Non-pigmented ciliary epithelial cell (primary cell): ENCODE measurements around the gene SLC22A31.
"Not testable (repeated sequence)": the region's sequence is repeated elsewhere in the genome, so short reads cannot be mapped to it uniquely, and the experiment has no call there.

Source experiments
- DNase-seq: peaks from one replicate; pipeline ENCODE4 v3.0.0-alpha.2; 2010; ENCODE audit warnings: low read depth

Gene SLC22A31

GRCh38 chr16:89178453-89179147 lies 21.7 kb downstream of the SLC22A31 start:
- DNase-seq: no peak

GRCh38 chr16:89177501-89177900 lies 22.8 kb downstream of the SLC22A31 start:
- no peak for DNase-seq

DNA sequence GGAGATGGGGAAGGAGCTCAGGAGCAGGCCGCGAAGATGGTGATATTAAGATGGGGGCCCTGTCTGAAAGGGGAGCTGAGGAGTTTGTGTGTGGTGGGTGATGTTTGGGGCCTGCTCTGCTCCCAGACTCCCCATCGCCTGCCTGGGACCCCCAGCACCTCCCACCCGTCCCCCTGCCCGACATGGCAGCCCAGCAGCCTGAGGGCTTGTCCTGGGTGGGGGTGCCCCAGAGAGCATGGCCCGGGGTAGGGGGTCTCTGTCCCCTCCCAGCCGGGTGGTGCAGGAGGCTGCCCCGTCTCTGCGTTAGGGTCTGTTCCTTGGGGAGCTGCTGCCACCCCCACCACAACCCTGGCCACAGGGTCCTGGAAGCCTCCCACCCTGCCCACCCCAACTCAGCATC lies 23.6 kb downstream of the SLC22A31 start:
- no peak for DNase-seq

GRCh38 chr16:89176147-89176690 lies 24.1 kb downstream of the SLC22A31 start:
- no peak for DNase-seq

DNA sequence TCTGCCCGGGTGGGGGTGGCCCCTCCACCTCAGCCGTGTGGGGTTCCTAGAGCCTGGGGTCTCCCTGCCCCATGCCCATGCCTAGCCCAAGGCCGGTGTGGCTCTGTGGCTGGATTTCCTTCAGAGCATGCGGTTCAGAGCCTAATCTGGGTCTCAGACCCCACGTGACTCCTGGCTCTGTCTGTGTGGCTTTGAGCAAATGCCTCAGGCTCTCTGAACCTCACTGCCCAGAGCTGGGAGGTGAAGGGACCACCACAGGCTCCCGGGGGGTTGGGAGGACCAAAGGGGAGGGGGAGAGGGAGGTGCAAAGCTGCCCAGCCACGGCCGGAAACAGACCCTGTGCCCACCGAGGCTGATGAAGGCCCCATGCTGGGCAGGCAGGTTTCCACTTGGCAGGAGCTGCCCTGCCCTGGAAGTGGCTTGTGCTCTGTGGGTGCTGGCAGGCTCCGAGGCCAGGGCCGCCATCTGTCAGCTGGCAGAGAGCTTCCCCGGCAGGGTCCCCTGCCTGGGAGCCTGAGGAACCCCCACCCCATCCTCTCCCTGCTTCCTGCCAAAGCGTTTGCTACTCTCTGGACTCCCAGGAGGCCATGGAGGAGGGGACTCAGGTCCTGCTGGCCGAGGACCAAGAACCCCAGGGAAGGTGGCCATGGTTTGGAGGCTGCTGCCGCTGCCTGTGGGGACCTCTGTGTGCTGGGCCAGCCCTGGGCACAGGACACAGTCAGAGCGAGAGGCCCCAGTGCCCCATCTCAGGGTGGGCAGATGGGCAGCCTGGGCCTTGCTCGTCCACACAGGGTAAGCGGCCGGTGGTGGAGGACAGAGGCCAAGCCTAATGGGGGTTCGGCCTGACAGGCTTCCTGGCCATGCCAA lies 24.8 kb downstream of the SLC22A31 start:
- no peak for DNase-seq

- DNase-seq: no peak
Measured at GRCh38 chr16:89174877-89175276, 25.5 kb downstream of the SLC22A31 start.

GRCh38 chr16:89174055-89174827 lies 26.1 kb downstream of the SLC22A31 start:
- no peak for DNase-seq

- no peak for DNase-seq
Measured at GRCh38 chr16:89173174-89173921, 27.0 kb downstream of the SLC22A31 start.

DNA sequence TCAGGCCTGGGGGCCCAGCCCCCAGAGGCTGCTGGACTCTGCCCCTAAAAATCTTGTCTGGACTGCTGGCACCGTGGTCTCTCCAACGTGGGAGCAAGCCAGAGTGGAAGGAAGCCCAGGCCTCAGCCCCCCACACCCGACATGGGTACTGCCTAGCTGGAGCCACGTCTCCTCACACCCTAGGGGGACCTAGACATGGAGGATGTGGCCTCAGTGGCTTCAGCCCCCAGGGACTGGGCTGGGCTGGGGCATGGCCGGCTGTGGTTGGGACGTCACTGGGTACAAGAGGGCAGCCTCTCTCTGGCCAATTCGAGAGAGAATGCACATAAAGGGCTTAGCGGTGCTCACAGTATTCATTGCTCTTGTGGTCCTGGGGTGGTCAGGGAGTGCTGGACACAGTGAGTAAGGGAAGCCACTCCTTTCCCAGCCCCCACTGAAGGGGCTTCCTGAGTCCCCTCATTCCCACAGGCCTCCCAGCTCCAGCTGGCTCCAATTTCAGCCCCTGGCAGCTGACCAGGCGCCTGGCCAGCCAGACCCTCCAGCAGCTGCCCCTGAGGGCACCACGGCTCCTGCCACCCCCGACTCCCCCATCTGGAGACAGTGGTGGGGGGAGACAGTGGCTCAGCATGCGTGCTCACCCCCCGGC lies 27.7 kb downstream of the SLC22A31 start:
- DNase-seq: no peak

GRCh38 chr16:89172171-89172527 lies 28.2 kb downstream of the SLC22A31 start:
- no peak for DNase-seq

DNA sequence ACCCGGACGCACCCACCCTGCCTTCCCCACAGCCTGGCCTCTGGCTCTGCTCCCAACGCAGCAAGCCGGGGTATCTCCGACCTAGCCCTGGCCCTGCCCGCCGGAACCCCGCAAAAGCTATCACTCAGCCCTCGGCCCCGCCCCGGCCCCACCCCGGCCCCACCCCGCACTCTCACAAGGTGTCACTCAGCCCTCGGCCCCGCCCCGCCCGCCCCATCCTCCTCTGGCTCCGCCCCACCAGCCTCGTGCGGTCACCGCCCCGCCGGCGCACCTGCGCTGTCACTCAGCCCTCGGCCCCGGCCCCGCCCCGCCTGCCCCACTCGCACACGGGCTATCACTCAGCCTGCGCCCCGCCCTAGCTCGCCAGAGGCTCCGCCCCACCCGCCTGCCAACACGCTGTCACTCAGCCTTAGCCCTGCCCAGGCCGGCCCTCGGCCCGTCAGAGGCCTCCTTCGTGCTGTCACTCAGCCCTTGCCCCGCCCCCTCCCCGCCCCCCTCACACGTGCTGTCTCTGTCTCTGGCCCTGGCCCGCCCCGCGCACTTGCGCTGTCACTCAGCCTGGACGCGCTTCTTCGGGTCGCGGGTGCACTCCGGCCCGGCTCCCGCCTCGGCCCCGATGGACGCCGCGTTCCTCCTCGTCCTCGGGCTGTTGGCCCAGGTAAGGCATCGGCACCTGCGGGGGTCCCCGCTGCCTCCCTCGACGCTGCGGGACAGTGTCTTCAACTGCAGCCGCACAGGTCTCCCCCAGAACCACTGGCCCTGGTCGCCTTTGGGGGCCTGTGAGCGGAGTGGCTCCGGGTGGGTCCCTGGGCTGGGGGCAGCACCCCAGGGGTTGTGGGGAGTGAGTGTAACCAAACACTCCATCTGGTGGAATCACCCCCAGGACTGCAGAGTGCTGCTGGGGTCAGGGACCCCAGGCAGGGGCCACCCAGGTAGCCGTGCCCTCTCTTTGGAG lies 28.8 kb downstream of the SLC22A31 start, which contains the start of gene CDH15:
Gene CDH15 (plus strand): TSS at position 533 of the 955 bp plus-strand sequence. CDS start 84 bp downstream, at position 617.
- peak; percentile 34 for DNase-seq

- no peak for DNase-seq
Measured at GRCh38 chr16:89170346-89171215, 29.8 kb downstream of the SLC22A31 start.

- no peak for DNase-seq
Measured at GRCh38 chr16:89169778-89170177, 30.6 kb downstream of the SLC22A31 start.

- no peak for DNase-seq
Measured at GRCh38 chr16:89168381-89169189, 31.8 kb downstream of the SLC22A31 start.

GRCh38 chr16:89167425-89167941 lies 32.9 kb downstream of the SLC22A31 start:
- DNase-seq: peak; percentile 6

GRCh38 chr16:89166696-89167424 lies 33.5 kb downstream of the SLC22A31 start:
- DNase-seq: no peak

DNA sequence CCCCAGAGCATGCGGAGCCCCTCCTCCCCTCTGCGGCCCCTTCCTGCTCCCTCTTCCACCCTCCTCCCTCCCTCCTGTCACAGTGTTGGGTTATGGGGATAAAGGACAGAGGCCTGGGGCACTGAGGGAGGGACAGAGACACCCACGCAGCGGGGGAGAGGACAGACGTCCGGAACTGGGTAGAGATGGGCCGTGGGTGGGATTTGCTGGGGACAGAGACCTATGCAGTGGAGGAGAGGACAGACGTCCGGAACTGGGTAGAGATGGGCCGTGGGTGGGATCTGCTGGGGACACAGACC lies 34.7 kb downstream of the SLC22A31 start:
- not testable (repeated sequence) for DNase-seq
